Kidney (tissue), 14 donors: ENCODE data around the gene SMPD2. TPM values are rescaled to one million over a fixed set of nuclear protein-coding genes. Genes with fewer than 3 reads are reported as not detected.
"Not testable (repeated sequence)": the region's sequence is repeated elsewhere in the genome, so short reads cannot be mapped to it uniquely, and the experiment has no call there.

Source experiments
- DNase-seq, 5 donors: peaks; one replicate each; pipeline ENCODE4 v3.0.0-alpha.2; 2013 to 2020
- FAIRE-seq: peaks from 2 replicates; lab custom pipeline; 2012; peaks lifted over from hg19 to GRCh38; lab: Jason Lieb, UNC
- H3K27ac ChIP-seq, 2 donors: one replicate each; pipeline ENCODE4 v1.7.0; 2013; ENCODE audit warnings: low read depth in 2 of 2, low read length in 2 of 2, inconsistent platforms in 1 of 2
- H3K27me3 ChIP-seq: one replicate; pipeline ENCODE4 v1.7.1; 2013; ENCODE audit warnings: low read length, inconsistent platforms; ENCODE audit not compliant: control insufficient read depth, insufficient read depth
- H3K36me3 ChIP-seq, 3 donors: one replicate each; pipeline versions ENCODE4 v1.7.0 to v1.7.1; 2013; ENCODE audit warnings: low read length in 3 of 3, control low read depth in 1 of 3, inconsistent platforms in 1 of 3; ENCODE audit not compliant: insufficient read depth in 3 of 3, control insufficient read depth in 2 of 3
- H3K4me1 ChIP-seq, 3 donors: one replicate each; pipeline versions ENCODE4 v1.7.0 to v1.7.1; 2013; ENCODE audit warnings: low read length in 3 of 3, inconsistent platforms in 1 of 3, low read depth in 1 of 3; ENCODE audit not compliant: control insufficient read depth in 2 of 3, insufficient read depth in 2 of 3
- H3K4me3 ChIP-seq, 3 donors: one replicate each; pipeline versions ENCODE4 v1.7.0 to v1.8.1; 2013; ENCODE audit warnings: low read length in 3 of 3, control low read depth in 1 of 3, inconsistent platforms in 1 of 3
- H3K9ac ChIP-seq, 3 donors: one replicate each; pipeline versions ENCODE4 v1.7.0 to v1.7.1; 2013; ENCODE audit warnings: low read length in 3 of 3, control low read depth in 1 of 3, inconsistent platforms in 1 of 3
- H3K9me3 ChIP-seq, 3 donors: one replicate each; pipeline versions ENCODE4 v1.7.0 to v1.7.1; 2013; ENCODE audit warnings: low read length in 3 of 3, control low read depth in 1 of 3, inconsistent platforms in 1 of 3; ENCODE audit not compliant: control insufficient read depth in 2 of 3, insufficient read depth in 1 of 3
- intact Hi-C: fragments of 100-400 bp; cut with DNase I; formaldehyde crosslinking; loops from one replicate; pipeline ENCODE4 v1.11.1; 2022
- polyA plus RNA-seq: library from polyadenylated mRNA; stranded (reverse); fragments of 350-450 nt; fragmentation: Illumina TruSeq; extraction: RNeasy Lipid Tissue Mini Kit (QIAGEN cat#74804); gene quantifications from one replicate; pipeline ENCODE4 v1.2.3, GENCODE V29; 2014; ENCODE audit warnings: low read depth, low replicate concordance; ENCODE audit not compliant: insufficient read depth
- total RNA-seq: library from RNA; stranded (reverse); fragmentation: NEBNext Ultra II Directional; extraction: Animal tissue kit (Norgen Biotek cat#: 25700); gene quantifications from one replicate; pipeline ENCODE4 v1.2.1, GENCODE V29; 2021
- TF ChIP-seq, protein P1 (sequence below): IDR thresholded peaks from 3 replicates; pipeline ENCODE4 v1.5.1; 2012; ENCODE audit warnings: mild to moderate bottlenecking, moderate library complexity, borderline replicate concordance; ENCODE audit not compliant: insufficient read depth; ENCODE audit errors: extremely low read depth
- donor health status: control.
- donor health status: control.
- donor health status: control.
- donor health status: control.
- donor health status: control.
- donor health status: DM: yes; HTN: yes; CAD: no.
- donor health status: Normal renal cell carcinoma (clear cell type).

SMPD2 gene
- total and polyA plus RNA-seq, 2 donors from 2014 or later: 14.7 to 17.4 TPM

GRCh38 chr6:109458774-109459531 lies 18.4 kb downstream of the SMPD2 start:
- FAIRE-seq (no peak), DNase-seq (no peak)
- Histone ChIP-seq H3K36me3 (peaks cover 0 to 5% (median 2%) of the 10 kb centered on the region in 3 donors), H3K9me3 (no peaks in the 10 kb centered on the region), H3K4me1 (peaks cover 0 to 15% (median 11%) of the 10 kb centered on the region in 3 donors), H3K27me3 (no peaks in the 10 kb centered on the region), H3K27ac (no peak overlapping the region), H3K9ac (no peak overlapping the region), H3K4me3 (no peak overlapping the region)
- TF ChIP-seq, protein P1, sequence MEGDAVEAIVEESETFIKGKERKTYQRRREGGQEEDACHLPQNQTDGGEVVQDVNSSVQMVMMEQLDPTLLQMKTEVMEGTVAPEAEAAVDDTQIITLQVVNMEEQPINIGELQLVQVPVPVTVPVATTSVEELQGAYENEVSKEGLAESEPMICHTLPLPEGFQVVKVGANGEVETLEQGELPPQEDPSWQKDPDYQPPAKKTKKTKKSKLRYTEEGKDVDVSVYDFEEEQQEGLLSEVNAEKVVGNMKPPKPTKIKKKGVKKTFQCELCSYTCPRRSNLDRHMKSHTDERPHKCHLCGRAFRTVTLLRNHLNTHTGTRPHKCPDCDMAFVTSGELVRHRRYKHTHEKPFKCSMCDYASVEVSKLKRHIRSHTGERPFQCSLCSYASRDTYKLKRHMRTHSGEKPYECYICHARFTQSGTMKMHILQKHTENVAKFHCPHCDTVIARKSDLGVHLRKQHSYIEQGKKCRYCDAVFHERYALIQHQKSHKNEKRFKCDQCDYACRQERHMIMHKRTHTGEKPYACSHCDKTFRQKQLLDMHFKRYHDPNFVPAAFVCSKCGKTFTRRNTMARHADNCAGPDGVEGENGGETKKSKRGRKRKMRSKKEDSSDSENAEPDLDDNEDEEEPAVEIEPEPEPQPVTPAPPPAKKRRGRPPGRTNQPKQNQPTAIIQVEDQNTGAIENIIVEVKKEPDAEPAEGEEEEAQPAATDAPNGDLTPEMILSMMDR: no peak
- intact Hi-C loops: no loop called here

GRCh38 chr6:109460161-109460829 lies 19.8 kb downstream of the SMPD2 start:
- Histone ChIP-seq H3K36me3 (peaks cover 2 to 5% (median 2%) of the 10 kb centered on the region in 3 donors), H3K4me1 (peaks cover 0 to 14% (median 9%) of the 10 kb centered on the region in 3 donors), H3K9ac (no peak overlapping the region), H3K9me3 (no peaks in the 10 kb centered on the region), H3K4me3 (no peak overlapping the region), H3K27me3 (no peaks in the 10 kb centered on the region), H3K27ac (no peak overlapping the region)
- TF ChIP-seq, protein P1: no peak
- intact Hi-C loops: no loop called here
- peak in 1 of 5 donors; percentile 45 for DNase-seq
- no peak for FAIRE-seq

- FAIRE-seq, H3K27ac ChIP-seq, H3K4me3 ChIP-seq, intact Hi-C loops, H3K9me3 ChIP-seq, DNase-seq, H3K9ac ChIP-seq, H3K27me3 ChIP-seq: not testable (repeated sequence)
- Histone ChIP-seq H3K4me1 (peaks cover 0 to 19% (median 15%) of the 10 kb centered on the region in 3 donors), H3K36me3 (peaks cover 7 to 11% (median 10%) of the 10 kb centered on the region in 3 donors)
Observed at GRCh38 chr6:109461205-109461604, 20.7 kb downstream of the SMPD2 start.
